Measurements from ENCODE around the gene PRDX2.
"Not testable (repeated sequence)": the region's sequence is repeated elsewhere in the genome, so short reads cannot be mapped to it uniquely, and the experiment has no call there.

PRDX2 gene

DNA sequence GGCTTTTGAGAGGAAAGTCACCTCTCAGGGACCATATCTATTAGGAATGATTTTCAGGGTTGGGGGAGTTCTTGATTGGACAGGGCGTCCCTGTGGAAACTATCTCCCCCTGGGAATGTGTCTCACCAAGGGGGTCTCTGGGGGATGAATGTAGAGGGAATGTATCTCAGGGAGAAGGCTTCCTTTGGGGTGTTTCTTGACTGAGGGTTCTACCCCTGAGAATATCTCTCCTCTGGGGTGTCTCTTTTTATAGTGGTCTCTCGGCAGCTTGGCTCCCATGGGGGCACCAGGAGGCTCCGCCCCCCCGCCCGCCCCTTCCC is 31.8 kb upstream of the PRDX2 start:
- no peak overlapping the region for H3K4me3 ChIP-seq (ENCODE audit: low read depth, low read length)
- no peak for DNase-seq (ENCODE audit: low read depth)

DNA sequence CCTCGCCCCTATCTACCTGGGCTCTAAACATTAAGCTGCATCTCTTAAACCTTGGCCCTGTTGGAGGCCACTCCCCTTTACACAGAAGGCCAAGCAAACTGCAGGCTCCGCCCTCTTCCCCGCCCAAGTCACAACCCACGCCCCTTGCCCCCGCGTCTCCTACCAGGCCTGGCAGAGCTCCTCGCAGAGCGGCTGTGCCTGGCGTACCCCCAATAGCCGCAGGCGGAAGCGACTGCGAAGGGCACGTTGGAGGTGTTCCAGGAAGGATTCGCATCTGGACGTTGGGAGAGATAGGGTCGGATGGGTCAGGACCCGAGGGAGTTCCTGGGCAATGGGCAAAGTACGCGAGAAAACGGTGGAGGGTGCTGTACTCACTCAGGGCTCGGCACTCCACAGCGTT is 26.9 kb upstream of the PRDX2 start:
- no peak for DNase-seq (ENCODE audit: low read depth)
- H3K4me3 ChIP-seq (ENCODE audit: low read depth, low read length) = no peak overlapping the region

DNA sequence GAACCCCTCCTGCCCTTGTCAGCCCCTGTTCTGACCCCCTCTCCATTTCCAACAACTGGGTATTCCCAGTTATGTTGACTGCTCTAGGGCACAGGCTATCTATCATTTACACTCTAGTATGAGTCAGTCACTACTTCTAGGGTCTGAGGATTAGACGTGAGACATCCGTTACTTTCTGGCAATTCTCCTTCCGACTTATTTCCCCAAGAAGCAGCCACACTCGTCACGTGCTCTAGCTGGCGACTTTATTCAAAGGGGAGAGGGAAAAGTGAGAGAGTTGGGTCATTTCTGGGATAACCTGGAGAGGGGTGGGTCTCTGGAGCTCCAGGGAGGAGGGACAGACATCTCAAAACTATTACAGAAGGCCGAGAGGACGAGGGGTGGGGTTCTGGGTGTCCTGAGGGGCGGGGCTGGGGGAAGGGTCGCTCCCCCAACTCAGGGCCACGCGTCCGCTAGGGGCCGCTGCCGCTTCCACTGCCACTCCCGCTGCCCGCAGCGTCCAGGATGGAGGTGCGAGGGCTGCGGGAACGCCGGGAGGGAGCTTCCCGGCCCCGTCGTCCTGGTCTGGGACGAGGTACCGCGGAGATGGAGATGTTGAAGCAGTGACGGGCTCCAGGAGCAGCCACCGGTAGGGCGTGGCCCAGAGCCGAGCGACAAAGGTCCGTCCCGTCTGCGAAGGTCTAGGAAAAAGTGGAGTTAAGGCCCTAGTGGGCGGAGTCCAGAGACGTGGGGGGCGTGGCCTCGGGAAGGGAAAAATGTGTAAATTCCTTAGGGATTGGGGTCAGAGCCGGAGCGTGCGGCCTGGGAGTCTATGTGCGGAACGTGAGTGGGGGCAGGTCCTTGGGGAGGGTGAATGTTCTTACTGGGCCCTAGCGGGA is 23.9 kb upstream of the PRDX2 start:
- DNase-seq (ENCODE audit: low read depth) = no peak
- H3K4me3 ChIP-seq (ENCODE audit: low read depth, low read length) = no peak overlapping the region

DNA sequence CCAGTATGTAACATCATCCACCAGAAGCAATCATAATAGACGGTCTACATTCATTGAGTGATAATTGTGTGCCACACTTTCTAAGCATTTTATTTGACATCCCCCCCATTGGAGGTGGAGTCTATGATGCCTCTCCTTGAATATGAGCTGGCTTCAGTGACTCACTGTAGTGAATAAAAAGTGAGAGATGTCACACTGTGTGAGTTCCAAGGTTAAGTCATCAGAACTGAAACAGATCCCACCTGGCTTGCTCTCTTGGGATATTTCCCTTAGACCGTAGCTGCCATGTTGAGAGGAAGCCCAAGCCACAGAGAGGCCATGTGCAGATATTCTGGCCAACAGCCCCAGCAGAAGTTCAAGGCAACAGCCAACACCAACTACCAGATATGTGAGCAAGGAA is 20.2 kb upstream of the PRDX2 start:
- H3K4me3 ChIP-seq (ENCODE audit: low read depth, low read length) = no peak overlapping the region
- DNase-seq (ENCODE audit: low read depth) = no peak

DNA sequence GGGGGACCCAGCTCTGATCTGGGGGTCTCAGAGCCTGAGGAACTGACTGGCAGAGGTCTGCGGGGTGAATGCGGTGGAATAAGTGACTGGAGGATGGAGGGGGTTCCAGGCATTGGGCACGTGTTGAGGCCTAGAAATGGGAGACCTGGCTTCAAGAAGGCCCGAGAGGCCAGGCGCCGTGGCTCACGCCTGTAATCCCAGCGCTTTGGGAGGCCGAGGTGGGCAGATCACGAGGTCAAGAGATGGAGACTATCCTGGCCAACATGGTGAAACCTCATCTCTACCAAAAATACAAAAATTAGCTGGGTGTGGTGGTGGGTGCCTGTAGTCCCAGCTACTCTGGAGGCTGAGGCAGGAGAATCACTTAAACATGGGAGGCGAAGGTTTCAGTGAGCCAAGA is 16.2 kb upstream of the PRDX2 start:
- H3K4me3 ChIP-seq (ENCODE audit: low read depth, low read length); DNase-seq (ENCODE audit: low read depth): not testable (repeated sequence)

DNA sequence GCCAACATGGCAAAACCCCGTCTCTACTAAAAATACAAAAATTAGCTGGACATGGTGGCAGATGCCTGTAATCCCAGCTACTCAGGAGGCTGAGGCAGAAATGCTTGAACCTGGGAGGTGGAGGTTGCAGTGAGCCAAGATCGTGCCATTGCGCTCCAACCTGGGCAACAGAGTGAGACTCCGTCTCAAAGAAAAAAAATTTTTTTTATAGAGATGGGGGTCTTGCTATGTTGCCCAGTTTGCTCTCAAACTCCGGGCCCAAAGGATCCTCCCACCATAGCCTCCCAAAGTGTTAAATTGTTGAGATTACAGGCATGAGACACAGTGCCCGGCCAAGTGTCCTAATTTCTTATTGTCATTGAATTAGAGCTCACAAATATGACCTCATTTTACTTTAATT is 15.6 kb upstream of the PRDX2 start:
- not testable (repeated sequence) for DNase-seq (ENCODE audit: low read depth); H3K4me3 ChIP-seq (ENCODE audit: low read depth, low read length)

DNA sequence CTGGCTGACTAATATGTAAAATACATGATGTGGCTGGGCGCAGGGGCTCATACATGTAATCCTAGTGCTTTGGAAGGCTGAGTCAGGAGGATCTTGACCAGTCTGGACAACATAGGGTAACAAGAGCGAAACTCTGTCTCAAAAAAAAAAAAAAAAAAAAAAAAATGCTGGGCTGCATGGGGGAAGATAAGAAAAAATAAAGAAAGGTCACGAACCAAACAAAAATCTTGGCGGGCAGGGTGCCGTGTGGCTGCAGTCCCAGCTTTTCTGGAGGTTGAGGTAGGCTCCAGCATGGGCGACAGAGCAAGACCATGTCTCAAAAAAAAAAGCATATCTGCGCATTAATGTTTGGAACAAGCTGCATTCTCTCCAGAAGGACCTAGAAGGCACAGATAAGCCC is 13.5 kb upstream of the PRDX2 start:
- H3K4me3 ChIP-seq (ENCODE audit: low read depth, low read length) = no peak overlapping the region
- DNase-seq (ENCODE audit: low read depth) = no peak

DNA sequence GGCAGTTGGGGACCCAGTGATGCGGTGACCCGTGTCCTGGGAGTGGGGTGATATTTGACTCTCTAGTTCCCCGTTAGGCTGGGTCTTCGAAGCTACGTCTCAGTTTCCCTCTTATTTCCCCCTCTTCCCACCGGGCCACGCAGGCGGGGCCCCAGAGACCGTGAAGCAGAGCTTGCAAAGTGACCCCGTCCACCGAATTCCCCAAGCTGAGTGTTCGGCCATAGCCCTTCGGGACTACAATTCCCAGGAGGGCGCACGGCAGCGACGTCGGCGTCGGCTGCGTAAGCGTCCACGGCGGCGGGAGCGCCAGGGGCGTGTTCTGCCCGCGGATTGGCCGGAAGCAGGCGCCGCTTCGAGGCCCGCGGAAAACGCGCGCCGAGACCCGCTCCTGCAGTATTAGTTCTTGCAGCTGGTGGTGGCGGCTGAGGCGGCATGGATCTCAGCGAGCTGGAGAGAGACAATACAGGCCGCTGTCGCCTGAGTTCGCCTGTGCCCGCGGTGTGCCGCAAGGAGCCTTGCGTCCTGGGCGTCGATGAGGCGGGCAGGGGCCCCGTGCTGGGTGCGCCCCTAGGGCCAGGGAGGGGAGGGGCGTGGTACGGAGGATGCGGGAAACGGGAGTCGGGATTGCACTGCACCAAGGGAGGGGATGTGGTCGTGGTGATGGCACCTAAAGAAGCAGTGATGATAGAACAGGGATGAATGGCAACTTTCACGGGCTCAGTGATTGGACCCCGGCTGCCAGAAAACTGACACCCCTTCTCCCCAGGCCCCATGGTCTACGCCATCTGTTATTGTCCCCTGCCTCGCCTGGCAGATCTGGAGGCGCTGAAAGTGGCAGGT is 4.9 kb upstream of the PRDX2 start, which contains the start of gene RNASEH2A:
Gene RNASEH2A, plus strand, starts transcription at position 343 of the 840 bp plus-strand sequence. Its CDS starts 90 bp downstream, at position 433.
- DNase-seq (ENCODE audit: low read depth) = no peak
- peak within 1 kb of the TSS; percentile 80 for H3K4me3 ChIP-seq (ENCODE audit: low read depth, low read length)

DNA sequence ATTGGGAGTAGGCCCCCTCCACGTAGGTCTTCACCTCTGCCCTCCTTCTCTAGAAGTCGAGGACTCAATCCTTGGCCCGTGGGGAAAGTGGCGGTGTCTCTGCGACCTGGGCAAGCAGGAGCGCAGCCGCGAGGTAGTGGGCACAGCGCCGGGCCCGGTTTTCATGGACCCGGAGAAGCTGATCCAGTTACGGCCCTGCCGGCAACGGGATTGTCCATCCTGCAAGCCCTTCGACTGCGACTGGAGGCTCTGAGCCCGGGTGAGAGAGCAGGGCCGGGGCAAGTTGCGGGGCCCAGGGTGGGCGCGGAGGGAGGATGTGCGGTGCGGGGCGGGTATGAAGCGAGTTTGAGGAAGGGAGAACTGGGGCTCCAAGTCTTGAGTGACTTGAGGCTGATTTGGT is 2.5 kb upstream of the PRDX2 start:
- DNase-seq (ENCODE audit: low read depth) = no peak
- no peak overlapping the region for H3K4me3 ChIP-seq (ENCODE audit: low read depth, low read length)

DNA sequence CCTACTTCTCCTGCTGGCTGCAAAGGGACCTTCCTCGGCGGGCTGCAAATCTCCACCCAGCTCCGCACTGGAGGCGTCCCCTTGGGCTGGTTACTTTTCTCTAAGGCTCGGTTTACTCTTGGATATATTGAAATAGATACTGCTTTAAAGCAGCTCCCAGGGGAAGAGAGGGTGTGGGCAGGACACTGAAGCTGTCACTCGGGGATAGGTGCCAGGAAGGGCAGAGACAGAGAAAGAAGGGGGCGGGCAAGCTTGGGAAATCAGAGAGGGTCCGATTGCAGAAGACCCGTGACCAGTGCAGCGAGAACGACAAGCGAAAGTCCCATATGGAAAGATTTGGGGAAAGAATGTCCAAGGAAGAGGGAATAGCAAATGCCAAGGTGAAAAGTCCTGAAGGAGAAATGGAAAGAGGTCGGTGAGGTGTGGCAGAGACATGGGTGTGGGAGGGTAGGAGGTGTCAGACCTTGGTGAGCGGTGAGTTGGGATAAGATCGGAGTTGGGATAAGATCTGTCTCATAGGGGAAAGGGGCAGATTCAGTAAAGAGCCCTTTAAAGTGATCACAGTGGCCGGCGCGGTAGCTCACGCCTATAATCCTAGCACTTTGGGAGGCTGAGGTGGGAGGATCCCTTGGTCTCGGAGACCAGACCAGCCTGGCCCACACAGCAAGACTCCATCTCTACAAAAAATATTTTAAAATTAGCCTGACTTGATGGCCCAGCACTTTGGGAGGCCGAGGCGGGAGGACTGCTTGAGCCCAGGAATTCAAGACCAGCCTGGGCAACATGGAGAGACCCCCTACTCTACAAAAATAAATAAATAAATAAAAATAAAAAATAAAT is 887 bp upstream of the PRDX2 start:
- no peak for DNase-seq (ENCODE audit: low read depth)
- peak overlapping the region; percentile 92 for H3K4me3 ChIP-seq (ENCODE audit: low read depth, low read length)

DNA sequence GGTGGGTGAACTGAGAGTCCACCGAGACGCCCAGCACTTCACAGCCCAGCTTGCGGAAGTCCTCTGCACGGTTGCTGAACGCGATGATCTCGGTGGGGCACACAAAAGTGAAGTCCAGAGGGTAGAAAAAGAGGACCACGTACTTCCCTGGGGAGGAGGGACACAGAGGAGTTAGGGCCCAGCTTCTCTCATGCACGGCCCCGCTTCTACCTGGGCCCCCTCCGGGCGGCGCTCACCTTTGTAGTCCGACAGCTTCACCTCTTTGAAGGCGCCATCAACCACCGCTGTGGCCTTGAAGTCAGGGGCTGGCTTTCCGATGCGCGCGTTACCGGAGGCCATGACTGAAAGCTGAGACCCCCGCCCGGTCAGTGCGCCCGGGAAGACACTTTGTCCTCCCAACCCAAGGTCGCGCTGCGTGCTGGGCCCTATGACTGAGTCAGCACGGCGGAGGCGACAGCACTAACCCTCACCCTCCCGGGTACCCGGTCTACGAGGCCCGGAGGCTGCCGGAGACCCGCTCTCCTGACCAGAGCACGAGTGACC is 606 bp downstream of the PRDX2 start:
- H3K4me3 ChIP-seq (ENCODE audit: low read depth, low read length) = peak overlapping the region; percentile 92
- no peak for DNase-seq (ENCODE audit: low read depth)

DNA sequence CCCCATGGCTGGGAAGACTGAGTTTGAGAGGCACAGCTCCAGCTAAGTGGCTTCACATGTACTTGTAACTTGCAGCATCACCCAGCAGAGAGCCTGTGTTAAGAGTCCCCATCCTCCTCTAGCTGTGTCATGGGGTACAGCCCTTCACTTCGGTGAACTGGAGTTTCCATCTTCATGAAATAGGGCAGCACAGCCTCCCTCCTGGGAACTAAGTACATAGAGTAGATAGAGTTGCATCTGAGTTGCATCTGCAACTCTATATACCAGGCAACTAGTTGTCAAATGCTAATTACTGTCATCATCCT is 1.2 kb downstream of the PRDX2 start:
- H3K4me3 ChIP-seq (ENCODE audit: low read depth, low read length) = peak overlapping the region; percentile 92
- no peak for DNase-seq (ENCODE audit: low read depth)

DNA sequence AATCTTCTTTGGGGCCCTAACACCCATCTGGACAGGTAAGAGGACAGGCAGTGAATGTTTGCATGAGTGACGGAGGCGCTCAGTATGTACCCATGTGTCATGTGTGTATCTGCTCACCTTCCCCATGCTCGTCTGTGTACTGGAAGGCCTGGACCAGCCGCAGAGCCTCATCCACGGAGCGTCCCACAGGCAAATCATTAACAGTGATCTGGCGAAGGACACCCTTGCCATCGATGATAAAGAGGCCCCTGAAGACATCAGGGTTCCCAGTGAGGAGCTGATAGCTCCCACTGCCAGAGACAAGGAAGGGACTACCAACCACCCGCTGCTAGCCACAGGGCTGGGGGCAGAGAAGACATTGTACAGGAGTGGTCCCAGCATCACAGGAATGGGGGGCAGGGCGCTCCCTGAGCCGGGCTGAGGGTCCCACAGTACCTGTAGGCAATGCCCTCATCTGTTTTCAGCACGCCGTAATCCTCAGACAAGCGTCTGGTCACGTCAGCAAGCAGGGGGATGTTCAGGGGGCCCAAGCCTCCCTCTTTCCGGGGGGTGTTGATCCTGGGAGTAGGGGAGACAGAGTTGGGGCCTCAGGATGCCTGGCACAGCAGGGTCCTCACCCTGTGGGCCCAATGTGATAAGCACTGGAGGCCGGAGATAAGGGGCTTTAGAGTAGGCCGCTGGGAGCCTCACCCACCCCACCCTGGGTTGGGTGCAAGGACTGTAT is 1.7 kb downstream of the PRDX2 start:
- DNase-seq (ENCODE audit: low read depth) = no peak
- no peak overlapping the region for H3K4me3 ChIP-seq (ENCODE audit: low read depth, low read length)

DNA sequence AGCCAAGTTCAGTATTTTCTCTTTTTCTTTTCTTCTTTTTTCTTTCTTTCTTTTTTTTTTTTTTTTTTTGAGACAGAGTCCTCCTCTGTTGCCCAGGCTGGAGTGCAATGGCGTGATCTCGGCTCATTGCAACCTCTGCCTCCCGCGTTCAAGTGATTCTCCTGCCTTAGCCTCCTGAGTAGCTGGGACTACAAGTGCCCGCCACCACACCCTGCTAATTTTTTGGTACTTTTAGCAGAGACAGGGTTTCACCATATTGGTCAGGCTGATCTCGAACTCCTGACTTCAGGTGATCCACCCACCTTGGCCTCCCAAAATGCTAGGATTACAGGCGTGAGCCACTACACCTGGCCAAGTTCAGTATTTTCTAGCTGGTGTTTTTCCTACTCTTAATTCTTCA is 4.0 kb downstream of the PRDX2 start:
- H3K4me3 ChIP-seq (ENCODE audit: low read depth, low read length); DNase-seq (ENCODE audit: low read depth): not testable (repeated sequence)

DNA sequence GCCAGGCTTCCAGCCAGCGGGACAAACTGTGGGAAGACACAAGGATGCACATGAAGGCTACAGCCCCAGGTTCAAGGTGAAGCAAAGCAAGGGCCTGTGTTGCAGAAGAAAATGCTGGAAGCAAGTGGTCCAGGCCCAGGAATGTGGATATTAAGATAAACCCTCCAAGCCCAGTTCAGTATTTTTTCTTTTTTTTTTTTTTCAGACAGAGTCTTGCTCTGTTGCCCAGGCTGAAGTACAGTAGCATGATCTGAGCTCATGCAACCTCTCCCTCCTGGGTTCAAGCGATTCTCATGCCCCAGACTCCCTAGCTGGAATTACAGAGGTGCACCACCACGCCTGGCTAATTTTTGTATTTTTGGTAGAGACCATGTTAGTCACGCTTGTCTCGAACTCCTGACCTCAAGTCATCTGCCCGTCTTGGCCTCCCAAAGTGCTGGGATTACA is 4.4 kb downstream of the PRDX2 start:
- H3K4me3 ChIP-seq (ENCODE audit: low read depth, low read length) = no peak overlapping the region
- DNase-seq (ENCODE audit: low read depth) = no peak

DNA sequence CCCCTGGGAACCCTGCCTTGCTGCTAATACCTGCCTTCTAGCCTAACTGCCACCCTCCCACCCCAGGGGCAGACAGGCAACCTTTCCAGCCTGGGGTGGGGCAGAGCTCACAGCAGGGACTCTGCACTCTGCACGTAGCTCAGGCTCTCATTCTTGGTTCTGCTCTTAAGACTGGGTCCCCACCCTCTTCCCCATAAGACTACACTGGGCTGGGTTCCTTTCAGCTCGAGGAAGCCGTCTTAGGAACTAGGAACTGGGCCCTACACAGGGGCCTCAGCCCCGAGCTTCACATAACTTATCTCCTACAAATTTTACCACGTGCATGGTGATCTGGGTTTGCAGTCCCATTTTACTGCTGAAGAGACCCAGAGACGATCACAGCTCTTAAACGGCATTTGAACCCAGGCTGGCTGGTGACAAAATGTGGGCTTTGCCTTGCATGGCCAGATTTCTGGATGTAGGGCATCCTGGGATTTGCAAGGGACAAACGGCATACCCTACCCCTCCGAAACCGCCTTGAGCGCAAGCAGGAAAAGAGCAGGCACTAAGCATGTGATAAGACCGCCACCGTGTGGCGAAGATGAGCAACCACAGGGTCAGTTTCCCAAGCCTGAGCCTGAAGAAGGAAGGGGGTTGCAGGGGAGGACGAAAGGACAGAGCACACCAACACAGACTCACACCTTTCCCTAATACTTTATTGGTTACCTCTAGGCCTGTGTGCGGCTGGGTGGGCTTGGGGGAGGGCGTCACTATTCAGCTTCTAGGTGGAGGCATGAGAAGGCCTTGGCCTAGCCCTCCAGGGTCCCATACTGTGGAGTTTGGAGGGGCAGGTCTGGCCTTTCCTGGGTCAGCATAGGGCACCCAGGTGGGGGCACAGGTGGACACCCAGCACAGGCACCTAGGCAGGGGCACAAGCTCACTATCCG is 5.2 kb downstream of the PRDX2 start:
- no peak for DNase-seq (ENCODE audit: low read depth)
- no peak overlapping the region for H3K4me3 ChIP-seq (ENCODE audit: low read depth, low read length)

DNA sequence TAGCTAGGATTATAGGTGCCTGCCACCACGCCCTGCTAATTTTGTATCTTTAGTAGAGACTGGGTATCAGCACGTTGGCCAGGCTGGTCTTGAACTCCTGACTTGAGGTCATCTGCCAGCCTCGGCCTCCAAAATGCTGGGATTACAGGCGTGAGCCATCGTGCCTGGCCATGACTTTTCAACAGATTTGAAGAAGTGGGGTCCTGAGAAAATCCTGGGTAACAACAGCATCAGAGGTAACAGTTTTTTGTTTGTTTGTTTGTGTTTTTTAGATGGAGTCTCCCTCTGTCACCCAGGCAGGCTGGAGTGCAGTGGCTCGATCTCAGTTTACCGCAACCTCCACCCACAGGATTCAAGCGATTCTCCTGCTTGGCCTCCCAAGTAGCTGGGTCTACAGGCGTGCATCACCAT is 6.6 kb downstream of the PRDX2 start:
- no peak overlapping the region for H3K4me3 ChIP-seq (ENCODE audit: low read depth, low read length)
- no peak for DNase-seq (ENCODE audit: low read depth)
